ENCODE results near the gene FBXW11. TPM values are rescaled to one million over a fixed set of nuclear protein-coding genes. Genes with fewer than 3 reads are reported as not detected.

The FBXW11 gene
- total and polyA plus RNA-seq, 2 of the 13 experiments (the other 11 are each of a cell fraction or from before 2014, with no cell fraction given): 31.7 to 53.6 TPM

- TF ChIP-seq ZFP62 (CRISPR knock-in tag; IDR thresholded peaks at IDR 0.05): no peak
These were observed 40.7 kb downstream of the FBXW11 start (continued) for GRCh38 chr5:171965745-171966144.

- no TSS peak for BruUV-seq (replicated peaks)
- in situ Hi-C loops (cut with HindIII; ENCODE audit: extremely low pct_ligation_motif_present, low pct_unique_long_range_greater_than_20kb): no loop called here
- Histone ChIP-seq H4K20me1 (ENCODE audit: insufficient read depth, low read length) (no peaks in the 10 kb centered on the region; the same call in 1 of the 2 replicates), H3K9me3 (ENCODE audit: low read length) (no peaks in the 10 kb centered on the region), H3K79me2 (ENCODE audit: insufficient read depth, low read length) (peaks cover 74% of the 10 kb centered on the region), H3K9ac (ENCODE audit: insufficient read depth, low read depth, low read length) (no peak overlapping the region), H3K4me3 (replicated peaks in 1 of 3; ENCODE audit: insufficient read depth in 1 of 3, low read depth in 2 of 3, low read length in 3 of 3) (no peak overlapping the region), H3K36me3 (replicated peaks in 1 of 2; ENCODE audit: control insufficient read depth in 1 of 2, insufficient read depth in 2 of 2, low read length in 2 of 2) (no peaks in the 10 kb centered on the region; a peak in 2 of 5 replicates), H3K4me1 (ENCODE audit: insufficient read depth, low read length) (peaks cover 7% of the 10 kb centered on the region), H3K27me3 (ENCODE audit: control insufficient read depth in 1 of 2, insufficient read depth in 2 of 2, low read length in 2 of 2) (no peaks in the 10 kb centered on the region), H3K27ac (ENCODE audit: extremely low read length, insufficient read depth, low read length) (no peak overlapping the region), H2AFZ (ENCODE audit: low read length) (no peak overlapping the region), H3K4me2 (ENCODE audit: low read depth, low read length) (no peak overlapping the region)
- 100% methylated on average over 2 of the region's 2 CpGs for WGBS (ENCODE audit: low lambda C conversion rate)
- ATAC-seq: no peak
- CTCF ChIA-PET (ENCODE audit: low intra/inter-chr PET ratio, low total read pairs): no interaction called here
- TF ChIP-seq MAFF (IDR thresholded peaks at IDR 0.05; ENCODE audit: low read depth, low read length) (peak; percentile 61), KLF13 (CRISPR knock-in tag; IDR thresholded peaks at IDR 0.05) (no peak), MAFK (conservative IDR thresholded peaks at IDR 0.05 in 1 of 2, IDR thresholded peaks at IDR 0.05 in 1 of 2; ENCODE audit: low read length in 2 of 2) (peak; percentile 64 to 69)
- DNase-seq (ENCODE audit: low spot score): no peak
- intact Hi-C loops (cut with micrococcal nuclease; ENCODE audit: unreplicated experiment): no loop called here
- POLR2A ChIA-PET: no interaction called here
- FAIRE-seq: no peak
These were observed 43.0 kb downstream of the FBXW11 start for GRCh38 chr5:171963416-171963815.

- peaks cover 6% of the 10 kb centered on the region for H4K20me1 ChIP-seq (ENCODE audit: insufficient read depth, low read length)
- no peak overlapping the region for H3K9ac ChIP-seq (ENCODE audit: insufficient read depth, low read depth, low read length)
- no TSS peak for BruUV-seq (replicated peaks)
- TF ChIP-seq BORCS8-MEF2B (CRISPR knock-in tag; IDR thresholded peaks at IDR 0.05): no peak
- no peak for TF ChIP-seq DBP (CRISPR knock-in tag; IDR thresholded peaks at IDR 0.05; ENCODE audit: not compliant biosample characterization)
- TF ChIP-seq MAFG (CRISPR knock-in tag; IDR thresholded peaks at IDR 0.05): no peak
- TF ChIP-seq ZNF773 (CRISPR knock-in tag; IDR thresholded peaks at IDR 0.05; ENCODE audit: borderline replicate concordance): no peak
- no peak for TF ChIP-seq BRCA1 (CRISPR knock-in tag; IDR thresholded peaks at IDR 0.05)
- TF ChIP-seq ZNF720 (CRISPR knock-in tag; IDR thresholded peaks at IDR 0.05): no peak
- no peaks in the 10 kb centered on the region for H3K9me3 ChIP-seq (ENCODE audit: low read length)
- peaks cover 30% of the 10 kb centered on the region for H3K4me1 ChIP-seq (ENCODE audit: insufficient read depth, low read length)
- H3K27ac ChIP-seq (ENCODE audit: extremely low read length, insufficient read depth, low read length): no peak overlapping the region
- FAIRE-seq (no peak), DNase-seq (ENCODE audit: low spot score) (no peak), ATAC-seq (no peak)
- no peaks in the 10 kb centered on the region for H3K36me3 ChIP-seq (replicated peaks in 1 of 2; ENCODE audit: control insufficient read depth in 1 of 2, insufficient read depth in 2 of 2, low read length in 2 of 2)
- peaks cover 84% of the 10 kb centered on the region for H3K79me2 ChIP-seq (ENCODE audit: insufficient read depth, low read length)
- CTCF ChIA-PET (ENCODE audit: low intra/inter-chr PET ratio, low total read pairs): no interaction called here
- no peak overlapping the region for H2AFZ ChIP-seq (ENCODE audit: low read length)
- no peaks in the 10 kb centered on the region for H3K27me3 ChIP-seq (ENCODE audit: control insufficient read depth in 1 of 2, insufficient read depth in 2 of 2, low read length in 2 of 2)
- POLR2A ChIA-PET: no interaction called here
- in situ Hi-C loops (cut with HindIII; ENCODE audit: extremely low pct_ligation_motif_present, low pct_unique_long_range_greater_than_20kb): no loop called here
- no peak overlapping the region for H3K4me2 ChIP-seq (ENCODE audit: low read depth, low read length)
- intact Hi-C loops (cut with micrococcal nuclease; ENCODE audit: unreplicated experiment): no loop called here
- WGBS (ENCODE audit: low lambda C conversion rate): 88% methylated on average over 3 of the region's 3 CpGs
- no peak overlapping the region for H3K4me3 ChIP-seq (replicated peaks in 1 of 3; ENCODE audit: insufficient read depth in 1 of 3, low read depth in 2 of 3, low read length in 3 of 3)
These were observed 45.3 kb downstream of the FBXW11 start for GRCh38 chr5:171961117-171961516.

All from HepG2 (cell line).